AG08396 (cell line): ENCODE results near the gene SKAP2.

Experiments
- DNase-seq: peaks from one replicate; pipeline ENCODE4 v3.0.0; 2012; ENCODE audit warnings: low spot score, mixed read lengths

Gene SKAP2, protein sequence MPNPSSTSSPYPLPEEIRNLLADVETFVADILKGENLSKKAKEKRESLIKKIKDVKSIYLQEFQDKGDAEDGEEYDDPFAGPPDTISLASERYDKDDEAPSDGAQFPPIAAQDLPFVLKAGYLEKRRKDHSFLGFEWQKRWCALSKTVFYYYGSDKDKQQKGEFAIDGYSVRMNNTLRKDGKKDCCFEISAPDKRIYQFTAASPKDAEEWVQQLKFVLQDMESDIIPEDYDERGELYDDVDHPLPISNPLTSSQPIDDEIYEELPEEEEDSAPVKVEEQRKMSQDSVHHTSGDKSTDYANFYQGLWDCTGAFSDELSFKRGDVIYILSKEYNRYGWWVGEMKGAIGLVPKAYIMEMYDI

GRCh38 chr7:26864309-26865093 lies at the start of gene SKAP2:
TSS of gene SKAP2 (minus strand) at chr7:26864590. CDS start at chr7:26864429, 161 bp downstream.
- DNase-seq = peak; percentile 98

- no peak for DNase-seq
Measured at GRCh38 chr7:26912933-26913536, 48.6 kb upstream of the SKAP2 start.

GRCh38 chr7:26912338-26912737 lies 47.9 kb upstream of the SKAP2 start:
- DNase-seq = no peak

- peak; percentile 2 for DNase-seq
Measured at GRCh38 chr7:26910221-26910620, 45.8 kb upstream of the SKAP2 start.

DNA sequence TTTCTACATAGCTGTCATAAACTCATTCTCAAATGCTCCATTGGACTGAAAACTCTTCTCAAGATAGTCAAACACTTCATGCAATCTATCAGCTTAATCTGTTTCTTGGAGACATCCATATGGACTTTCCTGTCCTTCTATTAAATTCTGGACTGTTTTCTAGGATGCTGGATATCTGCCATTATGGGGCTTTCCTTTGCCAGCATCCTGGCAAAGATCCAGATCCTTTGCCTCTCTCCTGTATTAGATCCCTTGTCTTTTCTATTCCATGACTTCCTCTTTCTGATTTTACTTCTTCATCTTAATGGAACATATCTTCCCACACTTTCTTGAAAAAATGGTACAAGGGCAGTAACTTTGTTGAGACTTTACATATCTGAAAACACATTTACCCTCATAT lies 35.9 kb upstream of the SKAP2 start:
- DNase-seq = no peak

DNA sequence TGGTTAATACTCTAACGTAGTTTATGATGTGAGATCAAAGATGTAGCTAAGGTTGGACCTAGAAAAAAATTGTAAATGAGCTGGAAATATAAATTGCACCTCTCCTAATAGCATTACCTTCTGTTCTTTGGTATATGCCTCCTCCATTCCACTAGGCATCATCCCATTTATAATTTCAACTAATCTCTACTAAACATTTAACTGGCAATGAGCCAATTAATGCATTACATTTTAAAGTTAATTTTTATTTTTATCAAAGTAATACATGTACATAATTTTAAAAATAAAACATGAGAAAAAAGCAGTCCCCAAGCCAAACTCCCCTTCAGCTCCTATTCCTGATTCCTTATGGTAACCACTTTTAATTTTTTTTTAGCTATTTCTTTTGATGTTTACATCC lies 35.1 kb upstream of the SKAP2 start:
- no peak for DNase-seq

- no peak for DNase-seq
Measured at GRCh38 chr7:26898891-26899290, 34.5 kb upstream of the SKAP2 start.

- no peak for DNase-seq
Measured at GRCh38 chr7:26897928-26898327, 33.5 kb upstream of the SKAP2 start.

DNA sequence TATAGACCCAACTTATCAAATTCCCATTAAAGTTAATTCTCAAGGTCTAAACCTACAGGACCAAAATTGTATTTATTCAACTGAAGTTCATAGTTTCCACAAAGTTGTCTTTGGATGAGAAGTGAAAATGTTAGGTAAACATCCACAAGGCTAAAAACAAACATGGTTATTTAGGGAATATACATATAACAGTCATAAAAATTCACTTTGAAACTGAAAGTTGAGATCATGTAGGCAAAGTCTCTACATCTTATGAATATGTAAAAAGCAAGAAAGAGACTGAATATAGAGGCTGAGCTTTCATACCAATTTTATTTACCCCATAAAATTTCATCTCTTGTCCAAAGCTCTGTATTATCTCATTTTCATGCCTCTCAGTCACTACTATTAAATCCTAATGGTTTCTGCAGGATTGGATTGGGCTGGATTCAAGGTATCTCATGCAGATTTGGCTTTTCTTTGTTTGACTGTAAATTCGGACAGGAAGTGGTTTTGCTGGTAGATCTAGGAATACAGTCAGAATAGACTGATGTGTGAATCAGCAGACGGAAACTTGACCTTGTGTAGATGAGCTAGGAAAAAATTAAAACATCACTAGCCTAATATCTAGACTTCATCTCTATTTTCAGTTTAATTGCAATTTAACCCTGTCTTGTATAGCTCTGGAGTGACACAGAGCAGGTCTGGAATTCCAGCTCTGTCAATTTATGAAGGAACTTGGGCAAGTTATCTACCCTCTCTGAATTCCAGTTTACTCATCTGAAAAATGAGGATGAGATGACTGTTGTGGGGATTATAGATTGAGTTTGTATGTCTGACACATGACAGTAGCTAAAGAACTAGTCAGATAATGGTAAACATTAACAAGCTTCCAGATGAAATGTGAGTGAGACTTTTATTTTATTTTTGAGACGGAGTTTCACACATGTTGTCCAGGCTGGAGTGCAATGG lies 27.3 kb upstream of the SKAP2 start:
- DNase-seq = no peak

DNA sequence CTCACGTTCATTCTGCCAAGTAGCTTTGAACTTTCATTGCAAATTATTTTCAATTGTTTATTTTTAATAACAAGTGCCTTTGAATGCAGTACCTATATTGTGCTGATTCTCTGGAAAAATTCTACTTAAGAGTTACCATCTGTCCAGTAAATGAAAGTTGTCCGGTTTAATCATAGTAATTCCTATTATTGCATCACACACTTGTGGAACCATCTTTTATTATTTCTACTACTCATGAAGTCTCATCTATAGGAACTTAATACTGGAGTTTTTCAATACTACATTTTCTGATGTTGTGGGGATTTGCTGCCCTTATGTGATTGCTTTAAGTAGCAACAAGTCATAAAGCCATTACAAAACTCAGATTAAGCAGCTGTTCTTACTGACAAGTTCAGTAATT lies 16.5 kb upstream of the SKAP2 start:
- DNase-seq = no peak

DNA sequence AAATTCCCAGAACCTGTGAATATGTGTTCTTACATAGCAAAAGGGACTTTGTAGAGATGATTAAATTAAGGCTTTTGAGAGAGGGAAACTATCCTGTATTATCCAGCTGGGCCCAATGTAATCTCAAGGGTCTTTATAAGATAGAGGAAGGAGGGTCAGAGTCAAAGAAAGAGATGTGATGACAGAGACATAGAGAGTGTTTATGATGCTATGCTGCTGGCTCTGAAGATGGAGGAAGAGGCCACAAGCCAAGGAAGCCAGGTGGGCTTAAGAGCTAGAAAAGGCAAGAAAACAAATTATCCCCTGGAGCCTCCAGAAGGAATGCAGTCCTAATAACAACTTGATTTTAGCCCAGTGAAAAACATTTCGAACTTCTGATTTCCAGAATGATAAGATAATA lies 15.3 kb upstream of the SKAP2 start:
- no peak for DNase-seq

- DNase-seq = no peak
Measured at GRCh38 chr7:26868841-26869495, 4.6 kb upstream of the SKAP2 start.

GRCh38 chr7:26865094-26865388 lies 651 bp upstream of the SKAP2 start:
- peak; percentile 64 for DNase-seq

- DNase-seq = no peak
Measured at GRCh38 chr7:26863518-26864308, 677 bp downstream of the SKAP2 start.

GRCh38 chr7:26862834-26863233 lies 1.6 kb downstream of the SKAP2 start:
- DNase-seq = no peak

DNA sequence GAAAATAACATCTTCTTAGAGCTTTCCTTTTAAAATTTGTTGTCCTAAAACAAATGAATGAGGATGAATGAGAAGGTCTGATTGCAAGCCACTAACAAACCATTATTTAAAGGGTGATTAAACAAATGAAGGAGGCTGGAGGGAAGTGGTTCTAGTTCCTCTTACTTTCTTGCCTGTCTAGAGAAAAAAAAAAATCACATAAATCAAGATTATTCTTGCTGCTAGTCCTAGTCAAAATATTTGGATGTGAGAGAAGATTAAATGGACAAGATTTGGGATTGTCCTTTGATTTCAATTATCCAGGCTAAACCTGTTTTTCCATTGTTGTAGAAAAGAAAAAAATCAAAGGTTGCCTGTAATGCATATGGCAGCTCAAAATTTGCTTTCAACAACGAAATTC lies 3.3 kb downstream of the SKAP2 start:
- no peak for DNase-seq

DNA sequence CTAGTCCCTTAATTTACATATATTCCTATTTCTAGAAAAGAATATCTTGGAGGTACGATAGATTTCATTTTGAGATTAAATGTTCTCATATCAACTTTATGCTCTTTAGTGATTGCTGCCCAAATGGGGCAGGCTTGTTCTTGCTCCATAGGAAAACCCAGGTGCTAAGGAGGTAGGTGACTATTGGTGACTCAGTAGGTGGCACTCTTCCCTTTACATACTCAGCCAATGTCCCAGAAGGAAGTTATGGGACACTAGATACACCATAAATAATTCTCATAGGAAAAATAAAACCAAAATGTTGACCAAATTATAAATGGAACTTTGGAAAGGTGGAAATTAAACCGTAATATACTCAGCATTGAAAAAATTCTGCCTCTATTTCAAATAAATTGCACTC lies 4.0 kb downstream of the SKAP2 start:
- DNase-seq = no peak

- no peak for DNase-seq
Measured at GRCh38 chr7:26859720-26860119, 4.7 kb downstream of the SKAP2 start.

GRCh38 chr7:26858735-26859134 lies 5.7 kb downstream of the SKAP2 start:
- DNase-seq = no peak

DNA sequence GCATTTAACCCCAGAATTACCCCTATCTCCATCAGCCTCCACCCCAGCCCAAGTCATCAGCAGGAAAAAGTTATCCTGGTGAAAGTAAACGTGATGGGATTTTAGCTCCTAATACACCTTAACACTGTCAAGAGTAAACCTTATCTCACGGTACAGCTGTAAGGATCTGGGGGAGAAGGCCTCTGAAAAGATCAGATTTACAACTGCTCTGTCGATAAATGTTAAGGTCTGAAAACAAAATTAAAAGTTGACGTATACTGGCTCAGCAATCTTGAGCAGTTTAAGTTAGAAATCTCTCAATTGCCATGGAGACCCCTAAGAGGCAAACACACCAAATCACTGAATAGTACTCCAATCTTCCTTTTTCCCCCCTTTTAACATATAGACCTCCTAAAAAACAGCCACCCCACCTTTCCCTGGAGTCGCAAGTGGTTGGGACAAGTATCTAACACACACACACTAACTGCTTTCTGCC lies 6.1 kb downstream of the SKAP2 start:
- DNase-seq = no peak
